HG02852 (cell line): Measurements from ENCODE around the gene GPX3.

Experiments
- ATAC-seq: cut with Tn5 transposase; IDR thresholded peaks from one replicate; pipeline ENCODE4 v1.9.1; 2021; ENCODE audit warnings: mild to moderate bottlenecking, moderate library complexity; ENCODE audit not compliant: unreplicated experiment

Gene GPX3

DNA sequence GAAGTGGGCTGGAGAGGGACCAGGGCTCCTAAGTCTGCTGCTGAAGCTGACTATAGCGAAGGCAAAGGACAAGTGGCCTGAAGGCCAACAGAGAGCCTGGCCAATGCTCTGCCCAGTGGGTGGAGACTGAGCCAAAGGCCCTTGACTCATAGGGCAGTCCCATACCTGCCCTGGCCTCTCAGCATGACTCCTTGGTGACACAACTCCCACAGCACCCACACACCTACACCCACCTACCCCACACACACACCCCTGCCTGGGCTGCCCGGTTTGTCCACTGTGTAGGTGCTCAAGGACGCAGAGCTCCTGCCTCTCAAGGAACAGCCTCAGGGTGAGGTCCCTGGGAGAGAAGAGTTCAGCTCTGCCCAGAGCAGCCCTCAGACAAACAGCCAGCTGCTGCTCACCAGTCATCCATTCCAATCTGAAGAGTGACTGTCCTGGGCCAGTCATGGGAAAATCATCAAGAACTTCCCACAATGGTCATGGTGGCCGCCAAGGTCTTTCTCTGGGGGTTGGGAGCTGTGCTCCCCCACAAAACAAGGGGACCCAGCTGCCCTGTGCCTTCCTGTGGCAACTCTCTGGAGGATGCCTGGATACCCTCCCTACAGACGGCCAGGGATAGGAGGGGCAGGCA is 55.4 kb downstream of the GPX3 start:
- no peak for ATAC-seq

DNA sequence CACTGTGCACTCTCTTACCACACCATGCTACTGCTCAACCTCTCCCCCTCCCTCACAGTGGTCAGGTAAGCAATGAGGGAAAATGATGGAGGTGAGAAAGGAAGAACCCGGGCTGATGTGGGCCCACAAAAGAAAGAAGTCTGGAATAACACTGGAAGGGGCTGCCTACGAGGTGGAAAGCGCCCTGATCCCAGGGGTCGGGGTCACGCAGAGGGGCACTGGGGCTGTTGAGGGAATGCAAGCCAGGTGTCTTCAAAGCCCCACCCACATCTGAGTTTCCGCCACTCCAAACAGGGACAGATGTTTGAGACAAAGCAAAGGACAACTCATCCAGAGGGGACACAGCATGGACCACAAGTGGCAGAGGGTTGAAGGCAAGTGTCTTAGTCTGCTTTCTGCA is 56.2 kb downstream of the GPX3 start:
- no peak for ATAC-seq

DNA sequence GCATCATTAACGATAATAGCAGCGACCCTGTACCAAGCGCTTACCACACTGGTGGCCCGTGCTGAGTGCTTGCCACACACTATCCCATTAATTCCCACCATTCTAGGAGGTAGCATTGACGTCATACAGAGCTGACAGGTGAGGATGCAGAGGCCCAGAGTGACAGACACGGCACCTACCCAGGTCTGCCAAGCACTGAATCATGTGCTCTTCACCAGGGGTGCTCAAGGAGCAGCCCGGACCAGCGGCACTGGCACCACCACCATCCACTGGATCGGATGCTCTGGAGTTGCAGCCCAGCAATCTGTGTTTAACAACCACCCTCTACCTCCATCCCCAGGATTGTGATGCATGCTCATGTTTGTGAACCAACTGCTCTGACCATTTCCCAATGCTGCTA is 57.0 kb downstream of the GPX3 start:
- no peak for ATAC-seq

DNA sequence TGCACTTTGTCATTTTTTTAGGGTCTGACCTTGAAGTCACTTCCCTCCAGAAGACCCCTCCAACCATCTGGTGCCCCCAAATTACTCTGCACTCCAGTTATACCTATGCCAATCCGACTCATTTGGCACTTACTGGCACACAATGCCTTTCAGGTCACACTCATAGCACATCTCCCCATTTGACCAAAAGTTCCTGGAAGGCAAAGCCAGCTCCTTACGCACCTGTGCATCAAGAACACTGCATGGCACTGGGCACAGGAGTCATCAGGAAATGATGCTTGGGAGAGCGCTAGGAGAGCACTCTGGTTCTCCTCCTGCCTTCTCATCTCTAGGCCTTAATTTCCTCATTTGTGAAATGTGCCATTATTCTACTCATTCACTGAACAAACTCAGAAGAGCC is 57.6 kb downstream of the GPX3 start:
- no peak for ATAC-seq
